Measurements from ENCODE around the gene KRTAP10-5. TPM values are rescaled to one million over a fixed set of nuclear protein-coding genes. Genes with fewer than 3 reads are reported as not detected.

Gene KRTAP10-5
- polyA plus RNA-seq, 2 of the 4 experiments (the other 2 are of a cell fraction) = not detected

GRCh38 chr21:44557491-44558328, 22.7 kb downstream of the KRTAP10-5 start:
- no peaks in the 10 kb centered on the region for H3K9me3 ChIP-seq
- FAIRE-seq = no peak
- ChIA-PET CTCF (interaction anchor here (0.7 to 0.8 kb wide), 2 partner anchors 23 to 41 kb away, joined by 3 to 4 read pairs; partner anchors contain the start of gene KRTAP10-5), POLR2A (no interaction called here)
- H3K4me2 ChIP-seq = no peak overlapping the region
- no peak overlapping the region for H3K27ac ChIP-seq
- 53% methylated on average over 22 of the region's 30 CpGs for WGBS (ENCODE audit: missing lambda C conversion rate)
- ATAC-seq = no peak
- no peak for DNase-seq (ENCODE audit: low read depth in 1 of 2, low spot score in 1 of 2)
- H3K4me3 ChIP-seq = no peak overlapping the region
- no peaks in the 10 kb centered on the region for H3K4me1 ChIP-seq
- TF ChIP-seq RFX5 (IDR thresholded peaks at IDR 0.05) (no peak), PBX3 (IDR thresholded peaks at IDR 0.05) (no peak), PHF8 (IDR thresholded peaks at IDR 0.05; ENCODE audit: borderline replicate concordance, low read depth) (no peak), FOXS1 (CRISPR knock-in tag; IDR thresholded peaks at IDR 0.05) (no peak), RCOR1 (IDR thresholded peaks at IDR 0.05; ENCODE audit: low read depth, low read length) (no peak), ZFP36 (IDR thresholded peaks at IDR 0.05; ENCODE audit: borderline replicate concordance, partially characterized antibody) (no peak), JUNB (IDR thresholded peaks at IDR 0.05) (no peak), MYC (IDR thresholded peaks at IDR 0.05; ENCODE audit: borderline replicate concordance, low read length) (no peak), HES2 (IDR thresholded peaks at IDR 0.05) (no peak), ZC3H11A (IDR thresholded peaks at IDR 0.05) (no peak), MAFK (IDR thresholded peaks at IDR 0.05; ENCODE audit: partially characterized antibody) (no peak)

- no peaks in the 10 kb centered on the region for H3K4me1 ChIP-seq
- CTCF ChIA-PET = interaction anchor here (0.7 to 0.8 kb wide), 2 partner anchors 23 to 41 kb away, joined by 3 to 4 read pairs; partner anchors contain the start of gene KRTAP10-5
- no peak for FAIRE-seq
- no peak overlapping the region for H3K27ac ChIP-seq
- no peak overlapping the region for H3K4me2 ChIP-seq
- WGBS (ENCODE audit: missing lambda C conversion rate) = 77% methylated on average over 9 of the region's 9 CpGs
- TF ChIP-seq RFX5 (IDR thresholded peaks at IDR 0.05) (no peak), HEYL (CRISPR knock-in tag; IDR thresholded peaks at IDR 0.05) (no peak), HMGXB4 (CRISPR knock-in tag; IDR thresholded peaks at IDR 0.05; ENCODE audit: borderline replicate concordance) (no peak), FOXS1 (CRISPR knock-in tag; IDR thresholded peaks at IDR 0.05) (no peak), JUN (IDR thresholded peaks at IDR 0.05) (no peak), CTCF (IDR thresholded peaks at IDR 0.05) (no peak)
- no peak for ATAC-seq
- no peaks in the 10 kb centered on the region for H3K9me3 ChIP-seq
- POLR2A ChIA-PET = no interaction called here
- no peak for DNase-seq (ENCODE audit: low read depth in 1 of 2, low spot score in 1 of 2)
- no peak overlapping the region for H3K4me3 ChIP-seq
These were observed 23.5 kb downstream of the KRTAP10-5 start for GRCh38 chr21:44556879-44557278.

- no peak for DNase-seq (ENCODE audit: low read depth in 1 of 2, low spot score in 1 of 2)
- H3K4me3 ChIP-seq = no peak overlapping the region
- no peak for ATAC-seq
- ChIA-PET CTCF (no interaction called here), POLR2A (no interaction called here)
- H3K4me2 ChIP-seq = no peak overlapping the region
- H3K4me1 ChIP-seq = no peaks in the 10 kb centered on the region
- no peaks in the 10 kb centered on the region for H3K9me3 ChIP-seq
- no peak overlapping the region for H3K27ac ChIP-seq
- 57% methylated on average over 10 of the region's 13 CpGs for WGBS (ENCODE audit: missing lambda C conversion rate)
- no peak for FAIRE-seq
- no peak for TF ChIP-seq REST (IDR thresholded peaks at IDR 0.05)
- TF ChIP-seq ZFP36 (IDR thresholded peaks at IDR 0.05; ENCODE audit: borderline replicate concordance, partially characterized antibody) = no peak
- no peak for TF ChIP-seq ATOH8 (CRISPR knock-in tag; IDR thresholded peaks at IDR 0.05; ENCODE audit: low read depth)
- no peak for TF ChIP-seq HES2 (IDR thresholded peaks at IDR 0.05)
- no peak for TF ChIP-seq CBX8 (IDR thresholded peaks at IDR 0.05)
- no peak for TF ChIP-seq USF2 (IDR thresholded peaks at IDR 0.05)
These were observed 25.1 kb downstream of the KRTAP10-5 start for GRCh38 chr21:44555200-44555875.
